CD14-positive monocyte (primary cell): ENCODE measurements around the gene CDK12. TPM values are rescaled to one million over a fixed set of nuclear protein-coding genes. Genes with fewer than 3 reads are reported as not detected.

Experiments
- DNase-seq, 3 donors: peaks; one replicate each; pipeline ENCODE4 v3.0.0-alpha.2; 2011 to 2022
- H2AFZ ChIP-seq: 2 replicates; pipeline ENCODE4 v1.6.0; 2012; ENCODE audit warnings: mild to moderate bottlenecking, low read depth, low read length, inconsistent platforms; ENCODE audit not compliant: insufficient read depth, poor library complexity, severe bottlenecking
- H3K27ac ChIP-seq, 2 donors: 1 replicate in 1 of 2; 2 replicates in 1 of 2; pipeline ENCODE4 v1.5.1; 2012 to 2013; ENCODE audit warnings: low read length in 2 of 2, control low read depth in 1 of 2, inconsistent platforms in 1 of 2, low read depth in 1 of 2, mild to moderate bottlenecking in 1 of 2
- H3K27me3 ChIP-seq, 2 donors: one replicate each; pipeline versions ENCODE4 v1.6.0 to v1.6.1; 2011 to 2013; ENCODE audit warnings: low read length in 2 of 2; ENCODE audit not compliant: control insufficient read depth in 2 of 2, insufficient read depth in 2 of 2
- H3K36me3 ChIP-seq, 2 donors: replicated peaks in 1 of 2; 1 replicate in 1 of 2; 2 replicates in 1 of 2; pipeline versions ENCODE4 v1.5.1 to v1.6.1; 2012 to 2013; ENCODE audit warnings: low read length in 2 of 2, control low read depth in 1 of 2, inconsistent platforms in 1 of 2, mild to moderate bottlenecking in 1 of 2; ENCODE audit not compliant: insufficient read depth in 2 of 2, control insufficient read depth in 1 of 2
- H3K4me1 ChIP-seq, 2 donors: 1 replicate in 1 of 2; 2 replicates in 1 of 2; pipeline versions ENCODE4 v1.5.1 to v1.6.1; 2012 to 2013; ENCODE audit warnings: low read length in 2 of 2, control low read depth in 1 of 2, inconsistent platforms in 1 of 2, mild to moderate bottlenecking in 1 of 2, moderate library complexity in 1 of 2; ENCODE audit not compliant: insufficient read depth in 2 of 2, control insufficient read depth in 1 of 2
- H3K4me2 ChIP-seq: replicated peaks from 2 replicates; pipeline ENCODE3; 2012; ENCODE audit warnings: low read length, moderate library complexity, mild to moderate bottlenecking; ENCODE audit not compliant: poor library complexity, severe bottlenecking; ENCODE audit errors: extremely low read depth
- H3K4me3 ChIP-seq, 3 experiments: fragments of 200-600 bp in 1 of 3; sonication (generic) in 1 of 3; replicated peaks in 1 of 3; 1 replicate in 2 of 3; 2 replicates in 1 of 3; pipeline ENCODE4 v1.5.1; 2011 to 2013; ENCODE audit warnings: low read length in 3 of 3, mild to moderate bottlenecking in 3 of 3, control low read depth in 2 of 3, low read depth in 2 of 3, inconsistent platforms in 1 of 3, moderate library complexity in 1 of 3
- H3K79me2 ChIP-seq: 2 replicates; pipeline ENCODE4 v1.6.0; 2012; ENCODE audit warnings: mild to moderate bottlenecking, control low read depth, inconsistent platforms, low read length, moderate library complexity; ENCODE audit not compliant: insufficient read depth
- H3K9ac ChIP-seq: 2 replicates; pipeline ENCODE4 v1.6.0; 2017; ENCODE audit warnings: low read length, mild to moderate bottlenecking; ENCODE audit not compliant: insufficient read depth, poor library complexity, severe bottlenecking
- H3K9me3 ChIP-seq, 2 donors: replicated peaks in 1 of 2; 1 replicate in 1 of 2; 2 replicates in 1 of 2; pipeline versions ENCODE4 v1.5.1 to v1.6.1; 2012 to 2013; ENCODE audit warnings: low read length in 2 of 2, control low read depth in 1 of 2; ENCODE audit not compliant: control insufficient read depth in 1 of 2, insufficient read depth in 1 of 2
- H4K20me1 ChIP-seq: 2 replicates; pipeline ENCODE4 v1.6.0; 2012; ENCODE audit warnings: mild to moderate bottlenecking, low read length, control low read depth, moderate library complexity; ENCODE audit not compliant: insufficient read depth
- H3K27ac Mint-ChIP-seq, 7 donors: one replicate each; pipeline ENCODE4 v1.8.0; 2020; ENCODE audit warnings: mild to moderate bottlenecking in 7 of 7, mixed read lengths in 7 of 7, moderate library complexity in 6 of 7, inconsistent platforms in 2 of 7
- H3K27me3 Mint-ChIP-seq, 3 donors: one replicate each; pipeline ENCODE4 v1.8.0; 2021 to 2022; ENCODE audit warnings: low read depth in 3 of 3, mild to moderate bottlenecking in 3 of 3, mixed read lengths in 3 of 3, moderate library complexity in 3 of 3, inconsistent platforms in 1 of 3
- H3K36me3 Mint-ChIP-seq, 2 donors: one replicate each; pipeline ENCODE4 v1.8.0; 2020; ENCODE audit warnings: mixed read lengths in 2 of 2, inconsistent platforms in 1 of 2, mild to moderate bottlenecking in 1 of 2
- H3K4me1 Mint-ChIP-seq: one replicate; pipeline ENCODE4 v1.8.0; 2020; ENCODE audit warnings: mild to moderate bottlenecking, mixed read lengths
- H3K4me3 Mint-ChIP-seq, 2 donors: one replicate each; pipeline ENCODE4 v1.8.0; 2020; ENCODE audit warnings: mild to moderate bottlenecking in 2 of 2, mixed read lengths in 2 of 2, moderate library complexity in 1 of 2
- H3K9me3 Mint-ChIP-seq, 7 donors: one replicate each; pipeline ENCODE4 v1.8.0; 2020 to 2022; ENCODE audit warnings: mixed read lengths in 7 of 7, mild to moderate bottlenecking in 6 of 7, moderate library complexity in 6 of 7, inconsistent platforms in 2 of 7
- CTCF ChIP-seq: fragments of 200-600 bp; IDR thresholded peaks from one replicate; pipeline ENCODE4 v1.8.0; 2022; ENCODE audit warnings: antibody characterized with exemption, mild to moderate bottlenecking
- WGBS: methylation state at CpG from one replicate; pipeline ENCODE4 v1.1.5; 2013; ENCODE audit warnings: missing lambda C conversion rate; ENCODE audit not compliant: insufficient coverage; 5-methylcytosine and 5-hydroxymethylcytosine counted together
- intact Hi-C, 2 donors: fragments of 100-400 bp; cut with micrococcal nuclease; formaldehyde crosslinking; loops; one replicate each; pipeline versions ENCODE4 v1.15.0 to v1.15.1; 2023
- polyA plus RNA-seq, 3 donors: library from polyadenylated mRNA; depleted of rRNA in 1 of 3; unstranded in 2 of 3; stranded (reverse) in 1 of 3; fragments of 300-500 nt in 2 of 3; fragments of >200 nt in 1 of 3; fragmentation: Illumina TruSeq in 2 of 3; gene quantifications; 1 replicate in 2 of 3; 2 replicates in 1 of 3; pipeline ENCODE4 v1.2.3, GENCODE V29; 2012 to 2021

Gene CDK12
- polyA plus RNA-seq, 3 donors: 0.62 to 21.9 (median 1.3) TPM

DNA sequence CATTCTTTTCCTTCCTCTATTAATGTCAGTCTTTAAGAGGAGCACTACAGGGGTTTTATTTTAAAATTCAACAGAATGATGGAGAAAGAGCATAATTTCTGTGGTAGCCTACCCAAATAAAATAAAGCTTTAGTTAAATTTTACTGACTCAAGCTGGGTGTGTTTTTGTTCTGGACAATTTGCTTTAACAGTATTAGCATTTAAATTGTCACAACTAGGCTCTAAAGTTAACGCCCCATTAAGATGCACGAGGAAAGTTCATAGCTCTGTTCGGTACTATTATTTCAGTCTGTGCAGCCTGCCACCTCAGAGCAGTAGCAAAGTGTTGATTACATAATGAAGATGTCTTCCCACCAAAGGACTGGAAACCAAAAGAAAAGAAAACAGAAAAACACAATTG is 52.0 kb downstream of the CDK12 start:
- Histone ChIP-seq H3K27ac (no peak overlapping the region), H3K9me3 (no peaks in the 10 kb centered on the region), H3K4me1 (no peaks in the 10 kb centered on the region), H3K36me3 (peaks cover 96 to 100% of the 10 kb centered on the region in 2 donors), H3K4me2 (no peak overlapping the region), H3K9ac (no peak overlapping the region), H3K79me2 (no peaks in the 10 kb centered on the region), H4K20me1 (peaks cover 16% of the 10 kb centered on the region), H3K27me3 (no peaks in the 10 kb centered on the region), H2AFZ (no peak overlapping the region), H3K4me3 (no peak overlapping the region)
- H3K4me3 Mint-ChIP-seq: no peak overlapping the region
- TF ChIP-seq CTCF: no peak
- peaks cover 88 to 99% of the 10 kb centered on the region in 2 donors for H3K36me3 Mint-ChIP-seq
- no peaks in the 10 kb centered on the region for H3K4me1 Mint-ChIP-seq
- H3K27ac Mint-ChIP-seq: peak overlapping the region in 1 of 7 donors; percentile 7
- peaks cover 0 to 2% (median 0%) of the 10 kb centered on the region in 3 donors for H3K27me3 Mint-ChIP-seq
- 94% methylated on average over 3 of the region's 3 CpGs for WGBS
- intact Hi-C loops: no loop called here
- H3K9me3 Mint-ChIP-seq: no peaks in the 10 kb centered on the region
- no peak for DNase-seq

- Histone ChIP-seq H3K9ac (no peak overlapping the region), H3K9me3 (no peaks in the 10 kb centered on the region), H3K4me2 (no peak overlapping the region), H3K27ac (no peak overlapping the region), H3K27me3 (no peaks in the 10 kb centered on the region), H4K20me1 (peaks cover 10% of the 10 kb centered on the region), H3K4me1 (no peaks in the 10 kb centered on the region), H3K79me2 (no peaks in the 10 kb centered on the region), H3K36me3 (peaks cover 96 to 100% of the 10 kb centered on the region in 2 donors), H3K4me3 (no peak overlapping the region), H2AFZ (no peak overlapping the region)
- TF ChIP-seq CTCF: no peak
- no CpG with 5 or more reads among the region's 5 CpGs for WGBS
- DNase-seq: no peak
- Mint-ChIP-seq H3K36me3 (peaks cover 90 to 99% of the 10 kb centered on the region in 2 donors), H3K4me3 (no peak overlapping the region), H3K4me1 (no peaks in the 10 kb centered on the region), H3K9me3 (no peaks in the 10 kb centered on the region), H3K27me3 (peaks cover 0 to 2% (median 0%) of the 10 kb centered on the region in 3 donors), H3K27ac (peak overlapping the region in 1 of 7 donors; percentile 7)
- intact Hi-C loops: no loop called here
Measured at GRCh38 chr17:39513915-39514314, 52.6 kb downstream of the CDK12 start.
